GM18502 (cell line): ENCODE results near the gene LEMD1.

ENCODE experiments used
- ATAC-seq: cut with Tn5 transposase; IDR thresholded peaks from one replicate; pipeline ENCODE4 v1.9.1; 2021; ENCODE audit warnings: mild to moderate bottlenecking; ENCODE audit not compliant: unreplicated experiment, poor library complexity

The LEMD1 gene

DNA sequence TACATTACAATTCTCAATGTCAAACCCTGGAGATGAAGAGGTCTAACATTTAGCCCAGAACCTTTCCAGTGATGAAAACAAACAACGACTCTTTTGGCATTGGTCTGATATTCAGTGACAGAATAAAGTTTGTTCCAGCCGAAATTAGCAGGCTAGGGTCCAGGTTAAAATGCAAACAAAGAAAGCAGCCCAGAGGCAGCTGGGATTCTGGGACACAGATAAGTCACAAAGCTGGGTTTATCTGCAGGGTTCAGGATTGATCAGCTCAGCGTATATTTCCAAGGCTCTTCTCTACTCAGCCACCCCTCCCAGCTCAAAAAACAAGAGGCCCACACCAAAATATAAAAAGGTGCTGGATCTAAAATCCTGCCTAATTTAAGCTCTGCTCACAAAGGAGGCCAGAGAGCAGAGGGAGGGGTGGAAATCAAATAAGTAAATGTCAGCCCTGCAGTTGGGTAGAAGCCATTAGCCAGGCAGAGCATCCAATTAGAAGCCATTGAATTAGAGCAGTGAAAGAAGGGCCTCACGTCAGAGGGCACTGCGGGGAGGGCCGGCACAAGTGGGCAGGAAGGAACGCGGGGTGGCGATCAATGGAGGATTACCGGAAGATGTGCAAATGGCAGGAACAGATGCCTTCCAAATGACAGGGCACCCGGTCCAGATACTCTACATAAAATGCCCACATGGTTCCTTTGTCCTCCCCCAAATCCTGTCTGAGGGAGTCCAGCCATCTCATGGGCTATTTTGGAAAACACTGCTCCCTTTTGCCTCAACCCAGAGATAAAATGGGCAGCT lies 61.9 kb downstream of the LEMD1 start:
- no peak for ATAC-seq

DNA sequence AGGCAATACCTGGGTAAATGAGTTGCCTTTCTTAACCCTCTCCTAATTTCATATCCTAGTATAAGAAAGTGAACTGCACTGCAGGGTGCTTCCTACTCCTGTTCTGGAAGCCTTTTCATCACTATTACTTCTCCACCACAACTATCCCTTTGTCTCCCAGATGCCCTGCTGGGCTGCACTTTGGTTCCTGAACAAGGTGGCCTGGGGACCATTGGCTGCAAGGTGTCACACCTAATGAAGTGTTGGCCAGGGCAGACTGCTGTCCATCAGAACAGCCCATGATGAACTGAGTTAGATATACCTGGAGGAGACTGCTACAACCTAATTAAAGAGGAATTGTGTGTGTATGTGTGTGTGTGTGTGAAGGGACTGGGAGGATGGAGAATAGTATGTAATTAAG lies 63.3 kb downstream of the LEMD1 start:
- ATAC-seq, result no peak

DNA sequence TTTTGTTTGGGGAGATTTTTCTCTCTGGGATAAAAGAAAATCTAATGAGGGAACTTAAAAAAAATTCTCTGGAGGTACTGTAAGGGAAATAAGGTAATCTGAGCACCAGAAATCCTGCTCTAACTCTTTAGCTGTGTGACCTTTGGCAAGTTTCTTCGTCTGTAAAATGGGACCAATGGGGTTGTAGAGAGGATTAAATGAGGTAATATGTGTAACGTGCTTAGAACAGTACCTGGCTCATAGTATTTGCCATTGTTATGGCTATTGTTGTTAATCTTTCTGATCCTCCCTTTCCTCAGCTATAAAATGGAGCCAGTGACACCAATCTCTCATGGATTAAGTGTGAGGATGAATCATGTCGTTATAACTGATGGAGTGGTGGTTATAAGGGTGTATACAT lies 64.3 kb downstream of the LEMD1 start:
- ATAC-seq, result no peak

DNA sequence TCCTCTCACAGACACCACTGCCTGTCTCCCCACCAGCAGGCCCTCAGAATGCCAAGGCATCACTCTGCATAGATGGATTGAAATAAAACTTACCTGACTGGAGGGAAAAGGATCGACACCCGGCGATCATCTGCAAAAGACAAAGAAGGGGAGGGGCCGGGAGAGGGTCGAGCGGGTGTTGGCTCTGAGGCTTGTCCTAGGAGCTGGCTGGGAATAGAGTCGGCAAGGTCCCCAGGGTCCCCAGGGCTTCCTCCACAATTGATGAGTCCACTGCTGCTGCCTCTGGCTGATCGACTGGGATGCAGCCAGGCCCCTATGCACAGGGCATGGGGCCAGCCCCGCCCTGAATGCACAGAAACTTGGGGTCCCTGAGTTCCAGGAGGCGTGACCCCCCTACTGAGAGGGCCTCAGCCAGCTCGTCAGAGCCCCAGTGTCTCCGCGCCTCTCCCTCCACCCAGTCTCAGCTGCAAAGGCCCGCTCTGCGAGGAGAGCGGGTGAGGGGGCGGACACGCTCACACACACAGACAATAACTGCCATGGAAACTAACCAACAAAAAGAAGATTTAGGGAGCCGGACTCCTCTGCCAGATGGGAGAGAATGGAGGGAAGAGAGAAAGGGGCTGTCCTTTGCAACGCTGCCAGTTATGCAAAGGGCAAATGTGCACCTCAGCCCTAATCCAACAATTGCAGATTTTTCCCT lies 65.3 kb downstream of the LEMD1 start, which contains the start of gene KLHDC8A:
Gene KLHDC8A (minus strand): TSS at position 483 of the 700 bp plus-strand sequence. CDS start 13,318 bp downstream, outside the sequence.
- ATAC-seq, result no peak

DNA sequence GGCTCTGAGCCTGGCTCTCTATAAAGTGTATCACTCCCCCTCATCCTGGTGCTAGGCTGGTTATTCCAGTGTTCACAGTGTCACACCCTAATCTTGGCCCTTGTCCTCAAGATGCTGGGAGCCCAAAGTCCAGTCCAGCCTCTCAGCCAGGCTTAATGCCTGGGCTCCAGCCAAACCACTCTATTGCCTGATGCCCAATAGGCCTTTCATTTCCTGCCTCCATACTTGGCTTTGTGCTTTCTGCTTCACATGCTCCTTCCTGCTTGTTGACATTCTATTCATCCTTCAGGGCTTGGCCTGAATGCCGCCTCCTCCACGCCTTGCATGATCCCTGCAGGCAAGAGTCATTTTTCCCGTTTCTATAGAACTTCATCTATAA lies 66.8 kb downstream of the LEMD1 start:
- ATAC-seq, result no peak

DNA sequence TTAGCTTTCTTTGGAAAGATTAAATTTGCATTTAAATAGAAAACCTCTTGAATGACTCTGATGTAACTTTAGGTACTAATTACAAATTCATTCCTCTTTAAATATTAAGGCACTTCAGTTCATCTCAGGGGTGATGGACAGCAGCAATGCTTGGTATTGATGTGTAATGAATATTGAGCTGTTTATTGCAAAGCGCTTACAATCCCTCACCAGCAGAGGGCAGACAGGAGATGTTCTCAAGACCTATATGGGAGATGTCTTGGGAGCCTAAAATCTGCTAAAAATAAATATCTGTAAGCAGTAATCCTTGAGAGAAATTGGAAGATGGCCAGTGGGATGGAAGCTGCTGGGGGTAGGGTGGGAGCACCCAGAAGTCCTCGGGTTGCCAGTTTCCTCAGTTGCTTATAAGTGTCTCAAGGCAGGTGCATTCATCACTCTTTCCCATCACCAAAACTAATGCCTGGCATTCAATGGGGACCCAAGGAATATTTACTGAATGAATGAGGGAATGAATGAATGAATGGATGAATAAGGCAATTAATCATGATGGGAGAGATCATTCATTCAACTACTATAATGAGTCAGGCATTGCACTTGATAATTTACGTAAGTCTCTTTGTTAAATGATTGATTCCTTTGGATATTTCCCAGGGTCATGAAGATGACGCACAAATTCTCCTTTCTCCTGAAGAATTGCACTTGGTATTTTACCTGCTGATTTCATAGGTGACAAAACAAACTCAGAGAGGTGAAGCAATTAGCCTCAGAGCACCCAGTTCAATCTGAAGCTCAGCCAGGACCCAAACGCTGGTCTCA lies 67.4 kb downstream of the LEMD1 start:
- ATAC-seq, result no peak

DNA sequence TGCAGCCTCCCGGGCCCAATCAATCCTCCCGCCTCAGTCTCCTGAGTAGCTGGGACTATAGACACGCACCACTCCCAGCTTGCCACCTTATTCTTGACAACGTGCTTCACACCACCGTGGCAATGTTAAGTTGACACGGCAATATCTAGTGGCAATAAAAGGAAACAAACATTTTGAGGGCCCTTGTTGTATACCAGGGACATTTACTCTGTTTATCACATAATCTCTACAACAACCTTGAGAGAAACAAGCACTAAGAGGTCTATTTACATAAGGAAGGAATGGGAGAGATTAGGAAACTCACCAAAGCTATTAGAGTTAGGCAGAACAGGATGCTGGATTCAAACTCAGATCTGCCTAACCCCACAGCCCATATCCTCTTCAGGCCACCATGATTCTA lies 68.2 kb downstream of the LEMD1 start:
- ATAC-seq, result no peak

DNA sequence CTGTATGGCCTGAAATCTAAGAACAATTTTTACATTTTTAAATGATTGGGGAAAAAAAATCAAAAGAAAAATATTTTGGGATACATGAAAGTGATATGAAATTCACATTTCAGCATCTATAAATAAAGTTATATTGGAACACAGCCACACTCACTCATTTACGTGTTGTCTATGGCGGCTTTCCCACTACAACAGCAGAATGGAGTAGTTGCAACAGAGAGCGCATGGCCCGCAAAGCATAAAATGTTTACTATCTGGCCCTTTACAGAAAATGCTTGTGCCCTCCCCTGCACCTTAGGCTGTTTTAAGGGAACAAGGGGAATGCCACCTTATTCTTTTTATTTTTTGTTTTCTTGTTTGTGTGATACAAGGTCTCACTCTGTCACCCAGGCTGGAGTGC lies 68.7 kb downstream of the LEMD1 start:
- ATAC-seq, result no peak

DNA sequence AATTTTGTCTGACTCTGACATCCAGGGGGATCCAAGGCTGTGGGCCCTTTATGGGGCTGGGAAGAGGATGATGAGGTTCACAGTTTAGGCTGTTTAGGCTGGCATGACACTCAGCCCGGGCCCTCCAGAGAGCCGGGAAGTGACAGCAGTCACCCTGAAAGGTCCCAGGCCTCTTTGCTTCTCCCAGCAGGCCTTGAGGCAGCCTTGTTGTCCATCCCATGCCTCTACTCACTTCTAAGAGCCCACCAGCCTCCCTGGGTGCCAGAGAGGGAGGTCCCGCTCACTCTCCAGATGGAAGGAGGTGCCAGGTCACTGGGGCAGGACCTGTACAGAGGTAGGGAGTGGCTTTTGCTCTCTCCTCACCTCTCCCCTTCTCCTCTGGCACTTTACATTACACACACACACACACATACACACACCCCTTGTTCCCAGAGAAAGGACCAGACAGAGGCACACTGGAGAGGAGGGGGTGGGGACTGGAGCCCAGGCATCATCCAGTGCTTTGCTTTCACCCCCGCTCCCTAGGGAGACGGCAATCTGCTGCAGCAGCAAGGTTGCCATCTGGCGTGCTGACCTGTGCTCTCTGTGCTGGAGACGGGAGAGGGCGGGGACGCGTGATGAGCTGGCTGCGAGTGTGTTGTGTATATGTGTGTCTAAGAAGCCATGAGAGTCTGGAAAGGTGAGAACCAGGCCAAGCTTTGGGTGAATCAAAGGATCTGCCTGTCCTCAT lies 69.7 kb downstream of the LEMD1 start:
- no peak for ATAC-seq

DNA sequence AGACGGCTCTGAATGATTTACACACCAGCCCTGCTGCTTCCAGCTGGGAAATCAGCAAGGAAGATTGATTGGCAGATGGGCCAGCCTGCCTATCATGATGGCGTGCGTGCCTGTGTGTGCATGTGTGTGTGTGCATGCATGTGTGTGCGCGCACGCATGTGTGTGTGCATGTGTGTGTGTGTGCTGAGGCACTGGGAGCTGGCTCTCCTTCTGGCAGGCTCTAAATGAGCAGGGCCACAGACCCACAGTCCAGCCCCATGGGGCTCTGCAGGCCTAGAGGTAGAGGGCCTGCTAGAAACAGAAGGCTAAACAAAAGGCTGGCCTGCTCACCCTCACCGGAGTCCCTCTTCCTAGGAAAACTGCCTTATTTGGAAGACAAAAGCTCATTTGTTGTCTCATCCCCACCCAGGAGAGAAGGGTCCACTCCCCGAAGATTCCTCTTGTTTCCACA lies 71.1 kb downstream of the LEMD1 start:
- no peak for ATAC-seq

DNA sequence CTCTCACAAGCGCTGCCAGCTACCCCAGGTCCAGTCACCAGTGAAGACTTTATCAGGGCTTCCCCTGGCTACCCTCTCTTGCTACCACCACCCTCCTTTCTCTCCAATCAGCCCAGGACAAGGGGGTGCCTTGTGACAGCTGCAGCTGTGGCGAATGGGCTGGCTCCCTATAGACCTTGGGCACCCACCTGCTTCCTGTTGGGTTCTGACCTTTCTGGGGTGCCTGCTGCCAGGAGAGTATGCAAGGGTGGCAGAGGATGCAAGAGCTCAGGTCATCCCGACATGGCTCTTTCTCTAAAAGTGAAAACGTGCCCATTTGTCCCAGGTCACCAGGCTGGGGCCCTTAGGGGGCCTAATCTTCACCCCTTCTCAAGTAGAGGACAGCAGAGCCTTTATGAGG lies 71.7 kb downstream of the LEMD1 start:
- no peak for ATAC-seq

DNA sequence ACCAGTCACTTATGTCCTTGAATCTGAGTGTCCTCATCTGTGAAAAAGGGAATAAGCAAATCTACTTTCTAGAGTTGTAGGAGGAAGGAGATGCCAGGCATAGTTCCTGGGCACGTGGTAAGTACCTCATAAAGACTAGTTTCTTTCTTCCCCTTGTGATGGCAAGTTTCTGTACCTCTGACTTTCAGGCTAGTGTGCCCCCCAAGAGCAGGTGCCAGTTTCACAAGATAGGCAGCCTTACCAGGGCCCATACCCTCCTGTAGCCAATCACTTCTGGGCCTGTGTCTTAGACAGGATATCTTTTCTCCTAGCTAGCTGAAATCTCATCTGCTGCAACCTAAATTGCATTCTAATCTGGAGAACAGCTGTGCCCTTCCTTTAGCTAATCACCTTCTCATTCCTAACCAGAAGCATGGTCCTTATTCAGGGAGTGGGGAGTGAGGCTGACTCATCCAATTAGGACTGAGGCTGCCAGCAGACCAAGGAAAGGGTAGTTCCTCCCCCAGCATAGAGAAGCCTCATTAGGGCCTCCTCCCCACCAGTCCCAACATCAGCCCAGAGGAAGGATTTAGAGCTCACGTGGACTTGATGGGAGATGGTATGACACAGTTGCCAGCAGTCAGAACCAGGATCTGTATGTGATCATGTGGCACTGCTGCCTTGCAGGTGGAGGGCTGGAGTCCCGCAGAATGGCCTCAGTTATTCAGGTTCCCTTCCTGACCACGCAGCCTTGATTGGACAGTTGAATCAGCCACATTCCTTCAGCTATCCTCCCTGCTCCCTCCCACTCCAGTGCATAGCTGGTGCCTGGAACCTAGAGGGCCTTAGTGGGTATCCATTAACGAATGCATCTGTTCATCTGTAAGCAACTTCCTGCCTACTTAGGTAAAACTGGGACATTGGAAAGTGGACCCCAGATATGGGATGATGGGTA lies 73.0 kb downstream of the LEMD1 start:
- ATAC-seq, result no peak

DNA sequence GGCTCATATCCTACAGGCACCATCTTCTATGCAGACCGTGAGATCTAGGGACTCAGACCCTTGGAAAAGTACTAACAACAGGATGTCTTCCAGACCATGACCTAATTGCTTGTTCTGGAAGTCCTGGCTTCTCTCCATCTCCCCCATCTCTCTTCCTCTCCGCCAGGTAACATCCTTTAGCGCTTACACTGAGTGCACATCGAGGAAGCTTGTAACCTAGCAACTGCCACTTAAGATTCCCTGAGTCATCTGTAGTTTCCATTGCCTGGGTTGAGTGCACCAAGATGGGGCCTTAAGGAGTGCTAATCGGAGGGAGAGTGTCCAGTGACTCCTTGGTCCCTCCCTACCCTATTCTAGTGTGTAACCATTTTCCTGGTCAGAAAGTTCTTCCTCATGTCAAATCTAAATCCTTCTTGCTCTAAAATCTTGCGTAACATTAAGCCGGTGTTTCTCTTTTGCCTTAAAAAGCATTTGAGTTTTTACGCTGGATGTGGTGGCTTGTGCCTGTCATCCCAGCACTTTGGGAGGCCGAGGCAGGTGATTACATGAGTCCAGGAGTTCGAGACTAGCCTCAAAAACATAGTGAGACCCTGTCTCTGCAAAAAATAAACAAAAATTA lies 74.8 kb downstream of the LEMD1 start:
- no peak for ATAC-seq

DNA sequence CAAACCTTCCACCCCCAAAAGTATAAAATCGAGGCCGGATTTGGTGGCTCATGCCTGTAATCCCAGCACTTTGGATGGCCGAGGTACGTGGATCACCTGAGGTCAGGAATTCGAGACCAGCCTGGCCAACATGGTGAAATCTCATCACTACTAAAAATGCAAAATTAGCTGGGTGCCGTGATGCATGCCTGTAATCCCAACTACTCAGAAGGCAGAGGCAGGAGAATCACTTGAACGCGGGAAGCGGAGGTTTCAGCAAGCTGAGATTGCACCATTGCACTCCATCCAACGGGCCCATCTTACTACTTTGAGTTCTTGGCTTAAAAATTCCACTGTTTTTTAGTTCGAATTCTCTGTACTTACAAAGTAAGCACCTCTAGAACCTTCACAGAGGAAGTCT lies 76.1 kb downstream of the LEMD1 start:
- no peak for ATAC-seq

DNA sequence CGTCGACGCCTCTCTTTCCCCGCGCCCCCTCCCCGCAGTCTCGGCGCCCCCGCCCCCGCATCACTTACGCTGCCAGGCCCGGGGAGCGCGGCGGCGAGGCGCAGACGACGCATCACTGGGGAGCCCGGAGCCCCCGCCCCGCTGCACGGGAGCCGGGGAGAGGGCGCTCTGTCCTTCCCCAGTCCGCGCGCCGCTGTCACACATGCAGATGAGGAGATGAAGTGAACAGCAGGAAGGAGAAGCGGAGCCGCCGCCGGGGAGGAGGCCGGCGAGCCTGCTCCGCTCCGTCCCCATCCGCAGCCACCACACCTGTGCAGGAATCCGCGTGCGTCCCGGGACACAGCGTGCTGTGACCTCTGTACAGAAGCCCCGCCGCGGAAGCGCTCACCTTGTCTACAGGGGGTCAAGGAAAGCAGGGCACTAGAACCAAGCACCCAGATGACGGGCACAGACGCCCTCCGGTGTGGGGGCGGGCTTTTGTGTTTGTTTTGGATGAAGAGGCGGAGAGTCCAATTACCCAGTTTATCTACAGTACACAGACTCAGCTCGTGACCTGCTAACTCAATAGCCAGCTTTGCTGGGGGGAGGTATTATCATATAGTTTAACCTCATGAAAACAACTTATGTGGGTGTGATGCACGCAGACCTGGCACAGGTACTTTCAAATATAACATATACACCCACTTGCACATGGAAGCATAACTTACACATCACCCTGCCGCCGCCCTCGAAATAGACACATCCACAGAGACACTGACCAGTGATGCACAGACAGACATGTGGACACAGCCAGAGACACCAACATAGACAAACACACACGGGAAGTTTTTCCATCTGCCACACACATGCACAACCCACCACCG lies 77.6 kb downstream of the LEMD1 start:
- ATAC-seq, result no peak

DNA sequence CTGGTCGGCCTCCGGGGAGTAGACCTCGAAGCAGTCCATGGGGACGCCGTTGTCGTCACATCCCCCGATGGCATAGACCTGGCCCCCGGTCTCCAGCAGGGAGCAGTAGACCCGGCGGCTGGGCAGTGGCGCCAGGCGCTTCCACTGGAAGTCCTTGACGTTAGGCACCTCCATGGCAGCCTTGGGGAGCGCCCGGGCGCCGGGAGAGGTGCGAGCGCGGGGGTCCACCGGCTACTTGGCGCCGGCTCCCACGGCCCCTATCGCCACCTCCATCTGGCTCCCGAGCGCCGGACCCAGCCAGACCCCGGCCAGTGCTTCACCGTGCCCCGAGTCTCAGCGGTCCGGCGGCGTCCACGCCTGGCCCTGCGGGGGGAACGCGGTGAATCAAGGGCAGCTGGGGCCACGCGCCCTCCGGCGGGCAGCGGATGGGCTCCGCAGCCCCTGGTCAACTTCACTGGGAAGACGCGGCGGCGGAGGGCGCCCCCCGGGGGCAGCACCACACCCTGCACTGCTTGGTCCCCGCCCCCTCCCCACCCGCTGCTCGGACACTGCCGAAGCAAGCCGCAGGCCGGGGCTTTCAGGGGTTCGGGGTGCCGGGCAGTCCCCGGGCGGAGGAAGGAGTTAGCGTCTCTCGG lies 78.3 kb downstream of the LEMD1 start:
- no peak for ATAC-seq

DNA sequence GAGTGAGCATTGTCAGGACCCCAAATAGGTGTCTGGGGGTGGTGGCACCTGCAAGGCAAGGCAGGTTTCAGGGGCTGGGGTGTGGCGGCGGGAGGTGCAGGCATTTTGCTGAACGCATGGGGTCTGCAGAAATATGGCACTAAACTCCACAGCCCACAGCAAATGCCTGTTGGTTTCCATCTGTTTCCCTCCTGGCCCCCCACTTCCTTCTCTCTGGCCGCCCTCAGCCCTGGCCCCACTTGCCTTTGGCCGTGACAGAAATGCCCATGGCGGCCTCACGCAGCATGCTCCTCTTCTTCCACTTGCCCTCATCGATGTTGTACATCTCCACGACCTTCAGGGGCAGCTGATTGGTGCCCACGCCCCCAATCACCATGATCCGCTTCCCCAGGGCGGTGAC lies 78.9 kb downstream of the LEMD1 start:
- no peak for ATAC-seq
